ENCODE data around the gene FGFBP1.

- TF ChIP-seq CTCF (IDR thresholded peaks at IDR 0.05), result no peak
- TF ChIP-seq EP300 (IDR thresholded peaks at IDR 0.05), result no peak
- no peak for TF ChIP-seq POLR2AphosphoS5 (IDR thresholded peaks at IDR 0.05)
Measured at GRCh38 chr4:15953625-15954024, 15.1 kb upstream of the FGFBP1 start.

All from upper lobe of left lung (tissue), 4 donors.